ENCODE results near the gene CSNK1D. TPM values are rescaled to one million over a fixed set of nuclear protein-coding genes. Genes with fewer than 3 reads are reported as not detected.

Gene CSNK1D
- polyA plus RNA-seq, 4 donors, result 88.6 to 125 (median 117) TPM

- no peak for DNase-seq (ENCODE audit: low read depth in 4 of 4, low spot score in 3 of 4)
Measured at GRCh38 chr17:82230609-82231311, 42.7 kb downstream of the CSNK1D start.

DNA sequence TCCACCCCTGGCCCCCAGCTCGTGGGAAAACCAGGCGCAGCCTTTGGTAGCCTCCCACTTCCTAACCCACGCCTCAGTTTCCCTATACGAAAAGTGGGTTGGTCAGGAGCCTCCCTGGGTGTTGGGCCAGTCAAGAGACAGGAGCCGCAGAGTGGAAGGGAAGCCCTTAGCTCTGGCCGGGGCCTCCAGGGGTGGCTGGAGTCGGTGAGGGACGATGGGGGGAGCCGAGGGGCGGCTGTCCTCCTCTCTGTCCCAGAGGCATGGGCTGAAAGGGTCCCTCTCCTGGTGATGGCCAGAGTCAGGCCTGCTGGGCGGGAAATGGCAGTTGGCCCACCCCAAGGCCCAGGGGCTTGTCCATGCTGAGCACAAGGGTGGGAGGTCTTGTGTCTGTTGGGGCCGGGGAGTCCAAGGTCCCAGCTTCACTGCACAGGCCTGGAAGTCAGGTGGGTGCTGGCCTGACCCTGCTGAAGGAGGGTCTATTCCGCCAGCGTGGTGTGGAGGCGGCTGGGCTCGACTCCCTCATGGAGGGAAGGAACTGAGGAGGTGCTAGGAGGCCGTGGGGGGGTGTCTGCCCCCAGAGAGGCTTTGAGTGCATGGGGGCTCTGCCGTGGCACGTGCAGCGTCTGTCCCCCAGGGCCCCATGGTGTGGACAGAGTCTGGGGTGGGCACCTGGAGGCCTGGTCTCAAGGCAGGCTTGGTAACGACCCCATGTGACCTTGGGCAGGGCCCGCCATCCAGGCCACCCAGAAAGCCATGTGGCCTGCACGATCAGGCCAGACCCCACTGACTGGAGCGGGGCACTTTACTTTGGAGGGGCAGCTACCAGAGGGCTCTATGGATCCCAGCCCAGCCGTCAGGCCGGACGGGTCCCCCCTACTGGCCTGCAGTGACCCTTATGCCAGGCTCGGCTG lies 43.5 kb downstream of the CSNK1D start:
- DNase-seq (ENCODE audit: low read depth in 4 of 4, low spot score in 3 of 4), result no peak

GRCh38 chr17:82228842-82229697 lies 44.4 kb downstream of the CSNK1D start, which contains the start of gene SLC16A3:
Gene SLC16A3, plus strand, starts transcription at chr17:82229042. Its CDS starts 6,967 bp downstream, at chr17:82236009.
- no peak for DNase-seq (ENCODE audit: low read depth in 4 of 4, low spot score in 3 of 4)

- no peak for DNase-seq (ENCODE audit: low read depth in 4 of 4, low spot score in 3 of 4)
Measured at GRCh38 chr17:82228278-82228841, 45.1 kb downstream of the CSNK1D start.

DNA sequence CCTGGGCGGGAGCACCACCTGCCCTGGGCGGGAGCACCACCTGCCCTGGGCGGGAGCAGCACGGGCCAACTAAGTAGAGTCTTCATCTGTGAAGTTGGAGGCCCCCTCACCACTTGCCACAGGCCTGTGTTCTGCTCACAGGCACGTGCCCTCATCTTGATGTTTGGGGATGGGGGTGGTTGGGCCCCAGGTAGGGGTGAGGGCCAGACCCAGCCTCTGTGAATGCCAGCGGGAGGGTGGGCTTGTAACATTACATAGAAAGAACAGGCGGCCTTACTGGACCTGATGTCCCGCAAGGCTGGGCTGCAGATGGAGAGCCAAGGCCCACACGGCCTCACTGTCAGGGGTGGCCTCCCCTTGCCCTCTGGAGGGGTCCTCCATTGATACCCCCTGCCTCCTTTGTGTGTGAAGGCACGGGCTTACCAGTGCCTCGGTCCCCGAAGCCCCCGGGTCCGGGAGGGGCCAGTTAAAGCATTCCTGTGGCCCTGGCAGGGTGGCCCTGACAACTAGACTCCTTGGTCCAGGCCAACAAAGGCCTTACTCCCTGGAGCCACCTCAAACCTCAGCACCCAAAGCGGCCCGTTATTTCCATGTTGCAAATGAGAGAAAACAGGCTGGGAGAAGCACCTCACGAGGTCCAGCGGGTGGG lies 45.7 kb downstream of the CSNK1D start:
- DNase-seq (ENCODE audit: low read depth in 4 of 4, low spot score in 3 of 4), result no peak

DNA sequence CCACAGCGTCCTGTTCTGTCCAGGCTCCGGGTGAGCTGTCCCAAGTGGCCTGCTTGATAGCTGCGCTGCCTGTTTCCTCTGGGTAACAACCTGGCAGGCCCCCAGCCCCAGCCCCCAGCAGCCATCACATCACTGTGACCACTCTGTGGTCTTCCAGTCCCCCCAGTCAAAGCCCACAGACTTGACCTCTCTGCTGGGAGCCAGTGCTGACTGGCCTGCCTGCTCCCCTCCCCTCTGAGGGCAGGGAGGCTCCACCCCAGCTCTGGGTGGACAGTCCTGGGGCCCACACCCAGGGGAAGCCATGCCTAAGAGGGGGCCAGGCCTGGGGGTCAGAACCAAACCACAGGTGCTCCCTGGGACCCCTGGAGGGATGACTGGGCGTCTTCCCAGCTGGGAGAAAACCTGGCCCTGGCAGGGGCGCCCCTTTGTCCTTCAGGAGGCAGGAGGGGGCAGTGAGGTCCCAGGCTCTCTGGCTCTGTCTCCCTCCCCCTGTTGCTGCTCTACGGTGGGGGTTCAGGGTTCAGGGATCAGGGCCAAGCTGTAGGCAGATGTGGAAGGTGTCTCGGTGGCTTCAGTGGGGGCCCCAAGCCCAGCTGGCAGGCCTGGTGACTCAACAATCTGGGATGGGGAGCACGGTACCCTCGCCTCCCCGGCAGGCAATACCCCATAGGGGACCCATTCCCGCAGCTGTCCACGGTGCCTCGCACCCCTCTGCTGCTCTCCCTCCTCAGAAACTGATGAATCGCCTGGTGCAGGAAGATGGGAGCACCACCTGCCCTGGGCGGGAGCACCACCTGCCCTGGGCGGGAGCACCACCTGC lies 46.5 kb downstream of the CSNK1D start:
- no peak for DNase-seq (ENCODE audit: low read depth in 4 of 4, low spot score in 3 of 4)

GRCh38 chr17:82226146-82226808 lies 47.2 kb downstream of the CSNK1D start:
- no peak for DNase-seq (ENCODE audit: low read depth in 4 of 4, low spot score in 3 of 4)

GRCh38 chr17:82225368-82226029 lies 48.0 kb downstream of the CSNK1D start:
- no peak for DNase-seq (ENCODE audit: low read depth in 4 of 4, low spot score in 3 of 4)

DNA sequence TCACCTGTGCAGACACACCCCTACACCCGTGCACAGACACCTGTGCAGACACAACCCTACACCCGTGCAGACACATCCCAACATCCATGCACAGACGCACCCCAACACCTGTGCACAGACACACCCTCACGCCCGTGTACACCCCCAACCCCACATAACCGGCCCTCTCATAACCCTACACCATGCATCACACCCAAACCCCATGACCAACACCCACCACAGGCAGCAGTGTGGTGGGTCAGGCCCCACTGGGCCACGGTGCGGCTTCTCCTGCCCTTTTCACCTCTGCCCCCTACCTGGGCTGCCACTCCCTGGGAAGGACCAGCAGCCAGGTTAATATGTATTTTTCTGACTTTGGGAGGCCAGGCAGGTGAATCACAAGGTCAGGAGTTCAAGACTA lies 48.8 kb downstream of the CSNK1D start:
- DNase-seq (ENCODE audit: low read depth in 4 of 4, low spot score in 3 of 4), result no peak

DNA sequence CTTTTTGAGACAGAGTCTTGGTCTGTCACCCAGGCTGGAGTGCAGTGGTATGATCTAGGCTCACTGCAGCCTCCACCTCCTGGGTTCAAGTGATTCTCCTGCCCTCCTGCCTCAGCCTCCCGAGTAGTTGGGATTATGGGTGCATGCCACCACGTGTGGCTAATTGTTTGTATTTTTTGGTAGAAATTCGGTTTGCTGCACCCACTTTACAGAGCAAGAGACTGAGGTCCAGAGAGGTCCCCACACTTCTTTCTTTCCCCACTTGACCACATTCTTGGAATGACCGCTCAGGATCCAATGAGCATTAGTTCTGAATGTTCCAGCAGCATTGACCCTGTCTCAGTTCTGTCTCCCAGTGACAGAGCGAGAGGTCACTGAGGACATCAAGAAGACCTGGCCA lies 50.0 kb downstream of the CSNK1D start:
- no peak for DNase-seq (ENCODE audit: low read depth in 4 of 4, low spot score in 3 of 4)

DNA sequence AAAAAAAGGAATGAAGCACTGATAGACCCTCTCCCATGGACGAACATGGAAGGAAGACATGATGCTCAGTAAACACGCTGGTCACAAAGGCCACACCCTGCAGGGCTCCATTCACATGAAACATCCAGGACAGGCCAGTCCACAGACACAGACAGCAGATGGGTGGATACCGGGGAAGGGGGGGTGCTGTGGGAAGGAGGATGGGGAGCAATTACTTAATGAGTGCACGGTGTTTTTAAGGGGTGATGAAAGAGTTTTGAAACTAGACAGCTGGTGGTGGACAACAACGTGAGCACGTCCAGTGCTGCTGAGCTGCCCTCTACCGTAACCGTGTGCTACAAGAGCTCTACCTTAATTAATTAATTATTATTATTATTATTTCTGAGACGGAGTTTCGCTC lies 50.7 kb downstream of the CSNK1D start:
- DNase-seq (ENCODE audit: low read depth in 4 of 4, low spot score in 3 of 4), result no peak

DNA sequence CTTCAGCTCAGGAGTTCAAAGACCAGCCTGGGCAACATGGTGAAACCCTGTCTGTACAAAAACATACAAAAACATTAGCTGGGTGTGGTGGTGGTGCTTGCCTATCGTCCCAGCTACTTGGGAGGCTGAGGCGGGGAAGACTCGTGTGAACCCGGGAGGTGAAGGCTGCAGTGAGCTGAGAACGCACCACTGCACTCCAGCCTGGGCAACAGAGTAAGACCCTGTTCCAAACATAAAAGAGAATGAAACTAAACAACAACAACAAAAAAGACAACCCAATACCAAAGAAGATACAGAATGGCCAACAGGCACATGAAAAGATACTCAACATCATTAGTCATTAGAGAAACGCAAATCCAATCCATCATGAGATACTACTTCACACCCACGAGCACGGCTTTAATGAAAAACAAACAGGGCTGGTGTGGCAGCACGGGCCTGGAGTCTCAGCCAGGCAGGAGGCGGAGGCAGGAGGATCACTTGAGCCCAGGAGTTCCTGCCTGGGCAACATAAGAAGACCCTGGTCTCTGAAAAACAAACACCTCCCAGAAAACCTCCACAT lies 52.1 kb downstream of the CSNK1D start:
- DNase-seq (ENCODE audit: low read depth in 4 of 4, low spot score in 3 of 4), result no peak

- DNase-seq (ENCODE audit: low read depth in 4 of 4, low spot score in 3 of 4), result no peak
Measured at GRCh38 chr17:82219753-82220709, 53.5 kb downstream of the CSNK1D start.

GRCh38 chr17:82219083-82219482 lies 54.4 kb downstream of the CSNK1D start:
- DNase-seq (ENCODE audit: low read depth in 4 of 4, low spot score in 3 of 4), result no peak

GRCh38 chr17:82218349-82219075 lies 55.0 kb downstream of the CSNK1D start:
- DNase-seq (ENCODE audit: low read depth in 4 of 4, low spot score in 3 of 4), result no peak
